ENCODE data around the gene CAPZB. TPM values are rescaled to one million over a fixed set of nuclear protein-coding genes. Genes with fewer than 3 reads are reported as not detected.

CAPZB gene
- total RNA-seq, 5 donors from 2014 or later (not counting 1 experiment from before 2014, with no cell fraction given): 272 to 342 (median 320) TPM

- Mint-ChIP-seq H3K36me3 (peaks cover 21% of the 10 kb centered on the region), H3K27ac (peak overlapping the region in 1 of 2 donors; percentile 48), H3K27me3 (no peaks in the 10 kb centered on the region), H3K4me1 (peaks cover 17 to 48% (median 19%) of the 10 kb centered on the region in 3 donors), H3K4me3 (no peak overlapping the region), H3K9me3 (no peaks in the 10 kb centered on the region)
- Histone ChIP-seq H3K4me1 (ENCODE audit: control insufficient read depth in 1 of 2, extremely low read depth in 1 of 2, insufficient read depth in 2 of 2, low read length in 2 of 2) (peaks cover 0 to 15% of the 10 kb centered on the region in 2 experiments), H3K27me3 (replicated peaks in 1 of 2; ENCODE audit: control insufficient read depth in 2 of 2, extremely low read depth in 1 of 2, insufficient read depth in 2 of 2, low read length in 1 of 2) (no peaks in the 10 kb centered on the region), H3K36me3 (ENCODE audit: control insufficient read depth in 2 of 2, extremely low read depth in 1 of 2, insufficient read depth in 1 of 2, low read length in 1 of 2) (peaks cover 14 to 67% of the 10 kb centered on the region in 2 donors), H3K27ac (ENCODE audit: low read length) (no peak overlapping the region), H3K9me3 (no peaks in the 10 kb centered on the region), H3K4me3 (ENCODE audit: control insufficient read depth in 1 of 2, extremely low read depth in 1 of 2, low read length in 1 of 2) (no peak overlapping the region)
- DNase-seq (no peak), ATAC-seq (replicated peaks in 1 of 4) (no peak)
- WGBS (ENCODE audit: insufficient coverage): 98% methylated on average over 5 of the region's 7 CpGs
- CTCF ChIA-PET: interaction anchor here in 1 of 2 donors (1.0 kb wide), 1 partner anchor 288 kb away, joined by 3 read pairs; no protein-coding TSS in a partner anchor
- POLR2A ChIA-PET: no interaction called here
Measured at GRCh38 chr1:19372602-19373001, 112.7 kb downstream of the CAPZB start.

- H3K4me3 ChIP-seq (ENCODE audit: control insufficient read depth in 1 of 2, extremely low read depth in 1 of 2, low read length in 1 of 2): no peak overlapping the region
- H3K27me3 Mint-ChIP-seq: no peaks in the 10 kb centered on the region
- no peak overlapping the region for H3K27ac ChIP-seq (ENCODE audit: low read length)
- ChIA-PET CTCF (no interaction called here), POLR2A (no interaction called here)
- ATAC-seq (replicated peaks in 1 of 4): no peak
- peaks cover 14 to 67% of the 10 kb centered on the region in 2 donors for H3K36me3 ChIP-seq (ENCODE audit: control insufficient read depth in 2 of 2, extremely low read depth in 1 of 2, insufficient read depth in 1 of 2, low read length in 1 of 2)
- peak overlapping the region in 1 of 2 donors; percentile 48 for H3K27ac Mint-ChIP-seq
- H3K4me3 Mint-ChIP-seq: no peak overlapping the region
- H3K9me3 Mint-ChIP-seq: no peaks in the 10 kb centered on the region
- peaks cover 0 to 15% of the 10 kb centered on the region in 2 experiments for H3K4me1 ChIP-seq (ENCODE audit: control insufficient read depth in 1 of 2, extremely low read depth in 1 of 2, insufficient read depth in 2 of 2, low read length in 2 of 2)
- H3K36me3 Mint-ChIP-seq: peaks cover 18% of the 10 kb centered on the region
- 100% methylated on average over 4 of the region's 5 CpGs for WGBS (ENCODE audit: insufficient coverage)
- no peak for DNase-seq
- no peaks in the 10 kb centered on the region for H3K9me3 ChIP-seq
- no peaks in the 10 kb centered on the region for H3K27me3 ChIP-seq (replicated peaks in 1 of 2; ENCODE audit: control insufficient read depth in 2 of 2, extremely low read depth in 1 of 2, insufficient read depth in 2 of 2, low read length in 1 of 2)
- peaks cover 17 to 52% (median 23%) of the 10 kb centered on the region in 3 donors for H3K4me1 Mint-ChIP-seq
Measured at GRCh38 chr1:19372136-19372514, 113.2 kb downstream of the CAPZB start.

- Mint-ChIP-seq H3K4me3 (no peak overlapping the region), H3K4me1 (peaks cover 17 to 58% (median 25%) of the 10 kb centered on the region in 3 donors), H3K27me3 (no peaks in the 10 kb centered on the region), H3K36me3 (peaks cover 12% of the 10 kb centered on the region), H3K27ac (peak overlapping the region in 1 of 2 donors; percentile 16), H3K9me3 (no peaks in the 10 kb centered on the region)
- H3K4me3 ChIP-seq (ENCODE audit: control insufficient read depth in 1 of 2, extremely low read depth in 1 of 2, low read length in 1 of 2): no peak overlapping the region
- ATAC-seq (replicated peaks in 1 of 4) (no peak), DNase-seq (no peak)
- 94% methylated on average over 19 of the region's 23 CpGs for WGBS (ENCODE audit: insufficient coverage)
- peaks cover 14 to 63% of the 10 kb centered on the region in 2 donors for H3K36me3 ChIP-seq (ENCODE audit: control insufficient read depth in 2 of 2, extremely low read depth in 1 of 2, insufficient read depth in 1 of 2, low read length in 1 of 2)
- CTCF ChIA-PET: no interaction called here
- no peak overlapping the region for H3K27ac ChIP-seq (ENCODE audit: low read length)
- POLR2A ChIA-PET: interaction anchor here in 1 of 2 donors (0.6 kb wide), 1 partner anchor 39 kb away, joined by 3 read pairs; no protein-coding TSS in a partner anchor
- H3K27me3 ChIP-seq (replicated peaks in 1 of 2; ENCODE audit: control insufficient read depth in 2 of 2, extremely low read depth in 1 of 2, insufficient read depth in 2 of 2, low read length in 1 of 2): no peaks in the 10 kb centered on the region
- H3K9me3 ChIP-seq: no peaks in the 10 kb centered on the region
- peaks cover 0 to 15% of the 10 kb centered on the region in 2 experiments for H3K4me1 ChIP-seq (ENCODE audit: control insufficient read depth in 1 of 2, extremely low read depth in 1 of 2, insufficient read depth in 2 of 2, low read length in 2 of 2)
Measured at GRCh38 chr1:19371226-19372135, 113.9 kb downstream of the CAPZB start.

GRCh38 chr1:19370453-19371170 lies 114.7 kb downstream of the CAPZB start:
- peaks cover 7% of the 10 kb centered on the region for H3K36me3 Mint-ChIP-seq
- no peaks in the 10 kb centered on the region for H3K9me3 Mint-ChIP-seq
- Histone ChIP-seq H3K27me3 (replicated peaks in 1 of 2; ENCODE audit: control insufficient read depth in 2 of 2, extremely low read depth in 1 of 2, insufficient read depth in 2 of 2, low read length in 1 of 2) (no peaks in the 10 kb centered on the region), H3K36me3 (ENCODE audit: control insufficient read depth in 2 of 2, extremely low read depth in 1 of 2, insufficient read depth in 1 of 2, low read length in 1 of 2) (peaks cover 14 to 54% of the 10 kb centered on the region in 2 donors), H3K27ac (ENCODE audit: low read length) (no peak overlapping the region), H3K4me1 (ENCODE audit: control insufficient read depth in 1 of 2, extremely low read depth in 1 of 2, insufficient read depth in 2 of 2, low read length in 2 of 2) (peaks cover 0 to 15% of the 10 kb centered on the region in 2 experiments), H3K4me3 (ENCODE audit: control insufficient read depth in 1 of 2, extremely low read depth in 1 of 2, low read length in 1 of 2) (no peak overlapping the region), H3K9me3 (no peaks in the 10 kb centered on the region)
- peak overlapping the region; percentile 13 to 16 for H3K27ac Mint-ChIP-seq
- DNase-seq (no peak), ATAC-seq (replicated peaks in 1 of 4) (no peak)
- H3K4me3 Mint-ChIP-seq: no peak overlapping the region
- no peaks in the 10 kb centered on the region for H3K27me3 Mint-ChIP-seq
- peaks cover 17 to 58% (median 25%) of the 10 kb centered on the region in 3 donors for H3K4me1 Mint-ChIP-seq
- CTCF ChIA-PET: interaction anchor here in 1 of 2 donors (0.6 kb wide), 1 partner anchor 57 kb away, joined by 4 read pairs; no protein-coding TSS in a partner anchor
- POLR2A ChIA-PET: no interaction called here
- WGBS (ENCODE audit: insufficient coverage): 75% methylated on average over 9 of the region's 13 CpGs

GRCh38 chr1:19369396-19370090 lies 115.8 kb downstream of the CAPZB start:
- peaks cover 0 to 15% of the 10 kb centered on the region in 2 experiments for H3K4me1 ChIP-seq (ENCODE audit: control insufficient read depth in 1 of 2, extremely low read depth in 1 of 2, insufficient read depth in 2 of 2, low read length in 2 of 2)
- Mint-ChIP-seq H3K4me1 (peaks cover 23 to 65% (median 31%) of the 10 kb centered on the region in 3 donors), H3K27ac (peak overlapping the region; percentile 19 to 68), H3K36me3 (peaks cover 6% of the 10 kb centered on the region), H3K4me3 (no peak overlapping the region), H3K9me3 (no peaks in the 10 kb centered on the region), H3K27me3 (no peaks in the 10 kb centered on the region)
- 92% methylated on average over 13 of the region's 16 CpGs for WGBS (ENCODE audit: insufficient coverage)
- H3K36me3 ChIP-seq (ENCODE audit: control insufficient read depth in 2 of 2, extremely low read depth in 1 of 2, insufficient read depth in 1 of 2, low read length in 1 of 2): peaks cover 14 to 44% of the 10 kb centered on the region in 2 donors
- ATAC-seq (replicated peaks in 1 of 4) (peak in 1 of 4 experiments; percentile 6), DNase-seq (no peak)
- no peaks in the 10 kb centered on the region for H3K27me3 ChIP-seq (replicated peaks in 1 of 2; ENCODE audit: control insufficient read depth in 2 of 2, extremely low read depth in 1 of 2, insufficient read depth in 2 of 2, low read length in 1 of 2)
- POLR2A ChIA-PET: no interaction called here
- H3K9me3 ChIP-seq: no peaks in the 10 kb centered on the region
- CTCF ChIA-PET: interaction anchor here in 1 of 2 donors (0.6 kb wide), 1 partner anchor 58 kb away, joined by 4 read pairs; no protein-coding TSS in a partner anchor
- no peak overlapping the region for H3K27ac ChIP-seq (ENCODE audit: low read length)
- no peak overlapping the region for H3K4me3 ChIP-seq (ENCODE audit: control insufficient read depth in 1 of 2, extremely low read depth in 1 of 2, low read length in 1 of 2)

GRCh38 chr1:19368964-19369363 lies 116.4 kb downstream of the CAPZB start:
- ATAC-seq (replicated peaks in 1 of 4): no peak
- Histone ChIP-seq H3K27ac (ENCODE audit: low read length) (no peak overlapping the region), H3K4me1 (ENCODE audit: control insufficient read depth in 1 of 2, extremely low read depth in 1 of 2, insufficient read depth in 2 of 2, low read length in 2 of 2) (peaks cover 0 to 15% of the 10 kb centered on the region in 2 experiments), H3K9me3 (no peaks in the 10 kb centered on the region), H3K4me3 (ENCODE audit: control insufficient read depth in 1 of 2, extremely low read depth in 1 of 2, low read length in 1 of 2) (no peak overlapping the region), H3K27me3 (replicated peaks in 1 of 2; ENCODE audit: control insufficient read depth in 2 of 2, extremely low read depth in 1 of 2, insufficient read depth in 2 of 2, low read length in 1 of 2) (no peaks in the 10 kb centered on the region), H3K36me3 (ENCODE audit: control insufficient read depth in 2 of 2, extremely low read depth in 1 of 2, insufficient read depth in 1 of 2, low read length in 1 of 2) (peaks cover 12 to 38% of the 10 kb centered on the region in 2 donors)
- ChIA-PET POLR2A (no interaction called here), CTCF (no interaction called here)
- DNase-seq: no peak
- 65% methylated on average over 2 of the region's 5 CpGs for WGBS (ENCODE audit: insufficient coverage)
- Mint-ChIP-seq H3K27ac (peak overlapping the region; percentile 38 to 68), H3K36me3 (peaks cover 8% of the 10 kb centered on the region), H3K9me3 (no peaks in the 10 kb centered on the region), H3K27me3 (no peaks in the 10 kb centered on the region), H3K4me1 (peaks cover 25 to 70% (median 35%) of the 10 kb centered on the region in 3 donors), H3K4me3 (no peak overlapping the region)
